AG10803 (cell line): Measurements from ENCODE around the gene HSF5.

Source experiments
- DNase-seq: peaks from one replicate; pipeline ENCODE4 v3.0.0; 2010; ENCODE audit warnings: low read depth
- H3K4me3 ChIP-seq: 2 replicates; pipeline ENCODE4 v1.5.1; 2011; ENCODE audit warnings: mild to moderate bottlenecking, low read length, control low read depth
- TF ChIP-seq, protein P1 (sequence below): conservative IDR thresholded peaks from 2 replicates; pipeline ENCODE4 v1.5.1; 2011; ENCODE audit warnings: mild to moderate bottlenecking, low read length, control low read depth, inconsistent platforms

Gene HSF5

DNA sequence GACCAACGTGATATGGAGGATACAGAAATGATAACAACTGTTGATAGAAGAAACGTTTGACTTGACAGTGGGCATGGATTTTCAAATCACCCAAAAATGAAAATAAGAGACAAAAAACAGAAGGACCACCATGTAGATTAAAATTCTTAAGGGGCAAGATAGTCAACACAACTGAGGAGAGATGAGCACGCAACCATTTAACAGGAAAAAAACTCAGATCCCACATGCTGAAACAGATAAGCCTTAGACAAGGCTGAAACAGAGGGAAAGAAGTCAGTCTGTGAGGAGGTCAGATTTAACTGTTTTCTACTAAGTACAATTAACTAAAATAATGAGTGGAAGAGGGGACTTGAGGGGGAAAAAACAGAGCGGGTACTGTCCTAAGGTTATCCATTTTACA is 92.0 kb downstream of the HSF5 start:
- no peak for DNase-seq
- TF ChIP-seq, protein P1, sequence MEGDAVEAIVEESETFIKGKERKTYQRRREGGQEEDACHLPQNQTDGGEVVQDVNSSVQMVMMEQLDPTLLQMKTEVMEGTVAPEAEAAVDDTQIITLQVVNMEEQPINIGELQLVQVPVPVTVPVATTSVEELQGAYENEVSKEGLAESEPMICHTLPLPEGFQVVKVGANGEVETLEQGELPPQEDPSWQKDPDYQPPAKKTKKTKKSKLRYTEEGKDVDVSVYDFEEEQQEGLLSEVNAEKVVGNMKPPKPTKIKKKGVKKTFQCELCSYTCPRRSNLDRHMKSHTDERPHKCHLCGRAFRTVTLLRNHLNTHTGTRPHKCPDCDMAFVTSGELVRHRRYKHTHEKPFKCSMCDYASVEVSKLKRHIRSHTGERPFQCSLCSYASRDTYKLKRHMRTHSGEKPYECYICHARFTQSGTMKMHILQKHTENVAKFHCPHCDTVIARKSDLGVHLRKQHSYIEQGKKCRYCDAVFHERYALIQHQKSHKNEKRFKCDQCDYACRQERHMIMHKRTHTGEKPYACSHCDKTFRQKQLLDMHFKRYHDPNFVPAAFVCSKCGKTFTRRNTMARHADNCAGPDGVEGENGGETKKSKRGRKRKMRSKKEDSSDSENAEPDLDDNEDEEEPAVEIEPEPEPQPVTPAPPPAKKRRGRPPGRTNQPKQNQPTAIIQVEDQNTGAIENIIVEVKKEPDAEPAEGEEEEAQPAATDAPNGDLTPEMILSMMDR: no peak
- no peak overlapping the region for H3K4me3 ChIP-seq

DNA sequence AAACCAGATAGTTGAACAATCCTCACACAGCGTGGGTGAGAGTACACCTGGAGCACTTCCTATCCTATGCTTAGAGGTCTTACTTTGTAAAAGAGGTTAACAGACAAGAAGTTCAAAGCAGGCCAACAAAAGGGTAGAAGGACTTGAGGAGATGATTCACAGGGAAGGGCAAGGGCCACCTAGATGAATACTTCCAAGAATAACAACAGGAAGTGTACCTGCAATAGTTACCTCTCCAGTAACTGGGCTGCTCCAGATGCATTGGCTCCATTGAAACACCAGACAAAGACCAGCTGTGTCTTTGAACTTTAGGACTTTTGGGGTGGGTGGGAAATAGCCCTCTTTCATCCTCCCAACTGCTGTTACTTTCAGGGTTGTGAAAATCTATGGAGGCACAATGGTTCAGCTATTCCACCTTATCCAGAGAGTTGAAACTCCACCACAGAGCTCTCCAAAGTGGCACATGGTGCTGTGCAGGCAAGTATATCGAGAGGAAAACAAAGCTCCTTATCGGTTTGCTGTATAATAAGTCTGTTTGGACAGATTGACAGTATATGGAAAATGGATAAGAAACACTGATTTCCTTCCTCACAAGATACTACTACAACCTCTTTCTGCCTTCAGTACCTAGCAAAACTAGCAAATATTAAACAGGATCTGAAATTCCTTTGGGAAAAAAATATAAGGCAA is 93.5 kb downstream of the HSF5 start:
- DNase-seq: no peak
- TF ChIP-seq, protein P1: no peak

DNA sequence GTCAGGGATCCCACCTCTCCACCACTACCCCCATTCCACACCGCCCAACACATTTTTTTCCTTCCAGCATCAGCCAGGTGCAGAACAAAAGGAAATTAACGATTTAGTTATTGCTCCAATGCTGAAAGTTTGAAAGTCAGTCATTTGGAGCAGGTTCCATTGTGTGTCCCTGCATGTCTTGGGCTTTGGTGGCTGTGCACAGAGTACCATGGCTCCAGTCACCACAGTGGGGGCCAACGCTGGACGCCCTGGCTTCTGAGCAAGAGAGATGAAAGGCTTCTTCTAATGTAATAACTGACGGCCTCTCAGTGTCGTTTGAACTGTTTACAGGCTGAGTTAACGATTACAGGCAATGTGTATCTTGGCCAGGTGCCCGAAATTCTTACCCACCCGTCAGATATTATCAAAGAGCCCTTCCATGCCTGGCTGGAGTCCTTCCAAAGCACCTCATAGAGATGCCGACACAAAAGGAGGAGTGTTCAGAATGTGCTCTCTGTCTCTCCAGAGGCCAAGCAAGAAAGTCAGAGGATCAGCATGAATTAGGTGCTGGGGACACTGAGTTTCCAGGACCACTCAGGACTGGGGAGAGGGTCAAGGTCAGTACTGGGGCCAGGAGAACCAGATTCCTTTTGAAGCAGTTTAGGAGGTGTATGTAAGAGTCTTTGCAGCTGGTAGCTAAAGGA is 96.8 kb downstream of the HSF5 start:
- TF ChIP-seq, protein P1: no peak
- no peak for DNase-seq
- H3K4me3 ChIP-seq: no peak overlapping the region

More for the DNA sequence above, 93.5 kb downstream of the HSF5 start:
- H3K4me3 ChIP-seq: no peak overlapping the region

DNA sequence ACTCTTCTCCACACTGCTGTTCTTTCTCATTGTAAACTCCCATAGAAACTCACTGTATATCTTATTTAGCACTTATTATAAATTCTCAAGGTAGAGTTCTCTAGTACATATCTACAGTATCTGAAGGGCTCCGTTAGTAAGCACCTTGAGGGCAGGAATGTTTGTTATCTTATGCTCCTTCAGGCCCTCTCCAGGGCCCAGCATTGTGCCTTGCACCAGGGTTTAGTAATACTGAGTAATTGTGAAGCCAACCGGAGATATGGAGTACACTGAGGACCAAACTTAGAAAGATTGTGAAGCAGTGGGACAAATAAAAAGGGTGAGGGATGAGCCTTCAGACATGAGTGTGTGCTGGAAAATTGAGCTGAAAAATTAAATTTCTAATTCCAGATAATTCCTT is 97.3 kb downstream of the HSF5 start:
- no peak overlapping the region for H3K4me3 ChIP-seq
- no peak for DNase-seq
- TF ChIP-seq, protein P1: no peak

DNA sequence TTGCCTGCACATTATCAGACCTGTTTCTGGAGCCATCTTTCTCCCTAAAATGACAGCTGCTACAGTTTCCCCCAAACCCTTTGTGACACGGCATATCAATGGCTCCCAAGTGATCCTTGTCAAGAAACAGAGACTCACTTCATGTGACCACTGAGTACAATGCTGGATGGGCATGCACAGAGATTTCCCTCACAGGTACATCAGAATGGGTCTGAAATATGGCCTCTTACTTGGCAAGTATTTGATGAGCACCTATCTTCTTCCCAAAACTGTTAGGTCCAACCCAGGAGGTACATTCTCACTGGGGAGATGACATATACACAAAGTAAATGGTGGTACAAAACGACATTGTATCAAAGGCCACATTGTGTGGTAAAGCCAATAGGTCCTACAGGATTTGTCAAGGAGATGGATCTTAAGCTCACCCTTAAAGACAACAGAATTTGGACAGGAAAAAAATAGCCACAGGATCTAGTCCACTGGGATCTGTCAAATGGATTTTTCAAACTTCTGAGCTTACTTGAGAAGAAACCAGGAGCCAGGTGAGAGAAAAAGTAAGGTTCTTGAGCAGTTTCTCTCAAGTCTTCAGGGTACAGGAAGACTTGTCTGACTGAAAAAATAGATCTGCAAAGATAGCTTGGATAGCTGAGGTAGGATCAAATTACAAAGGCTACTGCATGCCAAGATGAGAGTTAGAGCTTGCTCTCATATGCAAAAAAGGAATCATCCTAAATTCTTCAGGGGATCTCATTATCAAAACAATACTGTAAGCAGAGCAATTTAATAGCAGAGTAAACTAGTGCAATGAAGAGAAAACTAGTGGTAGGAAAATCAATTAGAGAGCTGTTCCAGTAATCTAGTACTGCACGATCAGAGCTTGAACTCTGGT is 99.7 kb downstream of the HSF5 start:
- TF ChIP-seq, protein P1: no peak
- H3K4me3 ChIP-seq: no peak overlapping the region
- DNase-seq: no peak

DNA sequence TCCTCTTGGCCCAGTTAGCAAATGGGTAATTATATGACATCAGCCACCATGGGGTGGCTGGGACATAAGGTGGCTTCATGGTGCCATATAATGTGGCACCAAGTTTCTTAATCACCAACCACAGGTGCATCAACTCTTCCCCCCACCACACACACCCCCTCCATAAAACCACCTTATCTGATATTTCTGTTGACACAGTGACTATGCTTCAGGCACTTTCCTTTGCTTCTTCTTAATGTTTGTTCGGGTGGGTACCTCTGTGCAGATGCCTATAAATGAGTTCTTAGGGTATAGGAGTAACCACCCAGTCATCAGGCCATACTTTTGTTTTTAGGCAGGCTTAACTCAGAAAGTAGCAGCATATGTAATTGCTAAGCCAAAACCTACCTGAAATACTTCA is 100.4 kb downstream of the HSF5 start:
- DNase-seq: no peak
- TF ChIP-seq, protein P1: no peak
- H3K4me3 ChIP-seq: no peak overlapping the region
